HepG2 (cell line): ENCODE results near the gene CARMIL1. TPM values are rescaled to one million over a fixed set of nuclear protein-coding genes. Genes with fewer than 3 reads are reported as not detected.

Experiments used
- GATAD2A ChIP-seq: IDR thresholded peaks from 2 replicates; pipeline ENCODE4 v1.6.1; 2016
- HMGXB4 ChIP-seq, 2 experiments: sonication (generic) in 1 of 2; formaldehyde crosslinking in 1 of 2; IDR thresholded peaks; 2 replicates each; pipeline versions ENCODE4 v1.4.0 to v1.6.1; 2018 to 2020; ENCODE audit warnings: missing genetic modification reagents in 2 of 2, borderline replicate concordance in 1 of 2, low read depth in 1 of 2, mild to moderate bottlenecking in 1 of 2, missing biosample characterization in 1 of 2
- NFKBIZ ChIP-seq: IDR thresholded peaks from 2 replicates; pipeline ENCODE4 v1.6.1; 2018; ENCODE audit warnings: missing genetic modification reagents, missing compliant biosample characterization
- NR2F6 ChIP-seq, 2 experiments: IDR thresholded peaks; 2 replicates each; pipeline ENCODE4 v1.6.1; 2016; ENCODE audit warnings: antibody characterized with exemption in 1 of 2, mild to moderate bottlenecking in 1 of 2
- RFXAP ChIP-seq: sonication (generic); formaldehyde crosslinking; IDR thresholded peaks from 2 replicates; pipeline ENCODE4 v1.4.0; 2020; ENCODE audit warnings: missing genetic modification reagents, borderline replicate concordance
- SATB2 ChIP-seq: sonication (generic); formaldehyde crosslinking; IDR thresholded peaks from 2 replicates; pipeline ENCODE4 v1.5.0; 2020; ENCODE audit warnings: missing genetic modification reagents
- SRY ChIP-seq: sonication (generic); formaldehyde crosslinking; IDR thresholded peaks from 2 replicates; pipeline ENCODE4 v1.8.0; 2022; ENCODE audit warnings: mild to moderate bottlenecking, missing genetic modification reagents
- STAG1 ChIP-seq: sonication (generic); formaldehyde crosslinking; IDR thresholded peaks from 2 replicates; pipeline ENCODE4 v1.4.0; 2020; ENCODE audit warnings: missing genetic modification reagents
- ZMAT5 ChIP-seq: sonication (generic); formaldehyde crosslinking; IDR thresholded peaks from 2 replicates; pipeline ENCODE4 v1.5.0; 2020; ENCODE audit warnings: mild to moderate bottlenecking, low read depth, missing genetic modification reagents, borderline replicate concordance
- polyA plus RNA-seq, 8 experiments: library from polyadenylated mRNA; depleted of rRNA in 3 of 8; stranded (reverse) in 7 of 8; unstranded in 1 of 8; fragments of >200 nt; fragmentation: Illumina TruSeq in 4 of 8; extraction: Trizol in 4 of 8; gene quantifications; 2 replicates each; pipeline versions ENCODE4 v1.2.1 to v1.2.3, GENCODE V29; 2011 to 2016; ENCODE audit warnings: low read depth in 4 of 8, missing spikeins in 1 of 8, mixed read lengths in 1 of 8; ENCODE audit not compliant: insufficient read depth in 1 of 8
- total RNA-seq, 5 experiments: library from RNA; depleted of rRNA; stranded (reverse); fragments of >200 nt; fragmentation: Illumina TruSeq; extraction: Trizol; gene quantifications; 2 replicates each; pipeline ENCODE4 v1.2.3, GENCODE V29; 2016; ENCODE audit warnings: low read depth in 1 of 5
- TF ChIP-seq, protein P1 (sequence below): sonication (generic); formaldehyde crosslinking; IDR thresholded peaks from 2 replicates; pipeline ENCODE4 v1.4.0; 2020; ENCODE audit warnings: missing genetic modification reagents
- TF ChIP-seq, protein P2 (sequence below): sonication (generic); formaldehyde crosslinking; conservative IDR thresholded peaks from 2 replicates; pipeline ENCODE4 v1.8.1; 2023; ENCODE audit warnings: missing genetic modification reagents
- TF ChIP-seq, protein P3 (sequence below): sonication (generic); formaldehyde crosslinking; IDR thresholded peaks from 2 replicates; pipeline ENCODE4 v1.8.0; 2022; ENCODE audit warnings: mild to moderate bottlenecking, missing genetic modification reagents, borderline replicate concordance

CARMIL1 gene
- total and polyA plus RNA-seq, 2 of the 13 experiments (the other 11 are each of a cell fraction or from before 2014, with no cell fraction given) = 1.8 to 2.6 TPM

DNA sequence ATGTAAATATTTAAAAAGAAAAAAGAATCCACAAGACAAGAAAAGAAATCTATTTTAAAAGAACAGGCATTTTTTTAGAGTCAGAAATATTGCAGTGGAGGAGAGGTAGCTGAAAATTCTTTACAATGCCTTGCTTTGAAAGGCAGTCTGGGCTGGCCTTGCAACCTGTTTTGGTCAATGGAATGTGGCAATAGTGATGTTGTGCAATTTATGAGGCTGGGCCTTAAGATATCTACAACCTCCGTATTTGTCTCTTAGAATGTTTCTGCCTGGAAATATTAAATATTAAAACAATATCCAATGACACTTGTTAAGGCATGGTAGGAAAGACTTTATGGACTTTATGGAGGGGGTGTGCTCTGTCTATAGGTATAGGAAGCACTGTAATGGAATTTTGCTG, 358.0 kb downstream of the CARMIL1 start (continued):
- TF ChIP-seq, protein P1, sequence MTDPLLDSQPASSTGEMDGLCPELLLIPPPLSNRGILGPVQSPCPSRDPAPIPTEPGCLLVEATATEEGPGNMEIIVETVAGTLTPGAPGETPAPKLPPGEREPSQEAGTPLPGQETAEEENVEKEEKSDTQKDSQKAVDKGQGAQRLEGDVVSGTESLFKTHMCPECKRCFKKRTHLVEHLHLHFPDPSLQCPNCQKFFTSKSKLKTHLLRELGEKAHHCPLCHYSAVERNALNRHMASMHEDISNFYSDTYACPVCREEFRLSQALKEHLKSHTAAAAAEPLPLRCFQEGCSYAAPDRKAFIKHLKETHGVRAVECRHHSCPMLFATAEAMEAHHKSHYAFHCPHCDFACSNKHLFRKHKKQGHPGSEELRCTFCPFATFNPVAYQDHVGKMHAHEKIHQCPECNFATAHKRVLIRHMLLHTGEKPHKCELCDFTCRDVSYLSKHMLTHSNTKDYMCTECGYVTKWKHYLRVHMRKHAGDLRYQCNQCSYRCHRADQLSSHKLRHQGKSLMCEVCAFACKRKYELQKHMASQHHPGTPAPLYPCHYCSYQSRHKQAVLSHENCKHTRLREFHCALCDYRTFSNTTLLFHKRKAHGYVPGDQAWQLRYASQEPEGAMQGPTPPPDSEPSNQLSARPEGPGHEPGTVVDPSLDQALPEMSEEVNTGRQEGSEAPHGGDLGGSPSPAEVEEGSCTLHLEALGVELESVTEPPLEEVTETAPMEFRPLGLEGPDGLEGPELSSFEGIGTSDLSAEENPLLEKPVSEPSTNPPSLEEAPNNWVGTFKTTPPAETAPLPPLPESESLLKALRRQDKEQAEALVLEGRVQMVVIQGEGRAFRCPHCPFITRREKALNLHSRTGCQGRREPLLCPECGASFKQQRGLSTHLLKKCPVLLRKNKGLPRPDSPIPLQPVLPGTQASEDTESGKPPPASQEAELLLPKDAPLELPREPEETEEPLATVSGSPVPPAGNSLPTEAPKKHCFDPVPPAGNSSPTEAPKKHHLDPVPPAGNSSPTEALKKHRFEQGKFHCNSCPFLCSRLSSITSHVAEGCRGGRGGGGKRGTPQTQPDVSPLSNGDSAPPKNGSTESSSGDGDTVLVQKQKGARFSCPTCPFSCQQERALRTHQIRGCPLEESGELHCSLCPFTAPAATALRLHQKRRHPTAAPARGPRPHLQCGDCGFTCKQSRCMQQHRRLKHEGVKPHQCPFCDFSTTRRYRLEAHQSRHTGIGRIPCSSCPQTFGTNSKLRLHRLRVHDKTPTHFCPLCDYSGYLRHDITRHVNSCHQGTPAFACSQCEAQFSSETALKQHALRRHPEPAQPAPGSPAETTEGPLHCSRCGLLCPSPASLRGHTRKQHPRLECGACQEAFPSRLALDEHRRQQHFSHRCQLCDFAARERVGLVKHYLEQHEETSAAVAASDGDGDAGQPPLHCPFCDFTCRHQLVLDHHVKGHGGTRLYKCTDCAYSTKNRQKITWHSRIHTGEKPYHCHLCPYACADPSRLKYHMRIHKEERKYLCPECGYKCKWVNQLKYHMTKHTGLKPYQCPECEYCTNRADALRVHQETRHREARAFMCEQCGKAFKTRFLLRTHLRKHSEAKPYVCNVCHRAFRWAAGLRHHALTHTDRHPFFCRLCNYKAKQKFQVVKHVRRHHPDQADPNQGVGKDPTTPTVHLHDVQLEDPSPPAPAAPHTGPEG (CRISPR knock-in tag) = no peak
- TF ChIP-seq GATAD2A (CRISPR knock-in tag) = peak; percentile 94
- TF ChIP-seq, protein P2, sequence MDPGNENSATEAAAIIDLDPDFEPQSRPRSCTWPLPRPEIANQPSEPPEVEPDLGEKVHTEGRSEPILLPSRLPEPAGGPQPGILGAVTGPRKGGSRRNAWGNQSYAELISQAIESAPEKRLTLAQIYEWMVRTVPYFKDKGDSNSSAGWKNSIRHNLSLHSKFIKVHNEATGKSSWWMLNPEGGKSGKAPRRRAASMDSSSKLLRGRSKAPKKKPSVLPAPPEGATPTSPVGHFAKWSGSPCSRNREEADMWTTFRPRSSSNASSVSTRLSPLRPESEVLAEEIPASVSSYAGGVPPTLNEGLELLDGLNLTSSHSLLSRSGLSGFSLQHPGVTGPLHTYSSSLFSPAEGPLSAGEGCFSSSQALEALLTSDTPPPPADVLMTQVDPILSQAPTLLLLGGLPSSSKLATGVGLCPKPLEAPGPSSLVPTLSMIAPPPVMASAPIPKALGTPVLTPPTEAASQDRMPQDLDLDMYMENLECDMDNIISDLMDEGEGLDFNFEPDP = 0 out of 2 replicates have a peak, but pooled peaks have one; percentile 24
- TF ChIP-seq NFKBIZ (CRISPR knock-in tag) = no peak
- 0 out of 2 replicates have a peak, but pooled peaks have one; percentile 10 for TF ChIP-seq RFXAP (CRISPR knock-in tag)
- 0 out of 2 replicates have a peak, but pooled peaks have one; percentile 4 for TF ChIP-seq STAG1 (CRISPR knock-in tag)
- TF ChIP-seq SRY (CRISPR knock-in tag) = no peak
- 0 out of 2 replicates have a peak, but pooled peaks have one; percentile 38 for TF ChIP-seq NR2F6 (IDR thresholded peaks at IDR 0.05)
- peak; percentile 64; the same call in 1 of the 2 replicates for TF ChIP-seq NR2F6 (CRISPR knock-in tag; IDR thresholded peaks at IDR 0.05)
- no peak for TF ChIP-seq HMGXB4 (CRISPR knock-in tag; IDR thresholded peaks at IDR 0.05; ENCODE audit: borderline replicate concordance in 1 of 2, low read depth in 1 of 2)
- TF ChIP-seq ZMAT5 (CRISPR knock-in tag) = no peak
- 0 out of 2 replicates have a peak, but pooled peaks have one; percentile 35 for TF ChIP-seq SATB2
- TF ChIP-seq, protein P3, sequence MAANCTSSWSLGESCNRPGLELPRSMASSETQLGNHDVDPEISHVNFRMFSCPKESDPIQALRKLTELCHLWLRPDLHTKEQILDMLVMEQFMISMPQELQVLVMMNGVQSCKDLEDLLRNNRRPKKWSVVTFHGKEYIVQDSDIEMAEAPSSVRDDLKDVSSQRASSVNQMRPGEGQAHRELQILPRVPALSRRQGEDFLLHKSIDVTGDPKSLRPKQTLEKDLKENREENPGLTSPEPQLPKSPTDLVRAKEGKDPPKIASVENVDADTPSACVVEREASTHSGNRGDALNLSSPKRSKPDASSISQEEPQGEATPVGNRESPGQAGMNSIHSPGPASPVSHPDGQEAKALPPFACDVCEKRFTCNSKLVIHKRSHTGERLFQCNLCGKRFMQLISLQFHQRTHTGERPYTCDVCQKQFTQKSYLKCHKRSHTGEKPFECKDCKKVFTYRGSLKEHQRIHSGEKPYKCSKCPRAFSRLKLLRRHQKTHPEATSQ (CRISPR knock-in tag) = no peak
